Astrocyte of the cerebellum (primary cell): ENCODE results near the gene SRRM1.
"Not testable (repeated sequence)": the region's sequence is repeated elsewhere in the genome, so short reads cannot be mapped to it uniquely, and the experiment has no call there.

Experiments used
- DNase-seq: peaks from one replicate; pipeline ENCODE4 v3.0.0-alpha.2; 2011; ENCODE audit warnings: low read depth
- H3K4me3 ChIP-seq: 2 replicates; pipeline ENCODE4 v1.5.1; 2011; ENCODE audit warnings: mild to moderate bottlenecking, low read depth, low read length, moderate library complexity
- CTCF ChIP-seq: IDR thresholded peaks from 2 replicates; pipeline ENCODE4 v1.5.1; 2012; ENCODE audit warnings: low read length, low read depth, moderate library complexity, mild to moderate bottlenecking; ENCODE audit errors: missing control alignments
- in situ Hi-C: cut with HindIII; loops from 2 replicates; pipeline ENCODE4 v1.10.0; 2017; ENCODE audit warnings: low sequenced_read_pairs

Gene SRRM1

GRCh38 chr1:24692351-24692980, 49.4 kb downstream of the SRRM1 start:
- in situ Hi-C loops: no loop called here
- no peak for TF ChIP-seq CTCF
- no peak overlapping the region for H3K4me3 ChIP-seq
- no peak for DNase-seq

- no peak for DNase-seq
- in situ Hi-C loops: no loop called here
- no peak for TF ChIP-seq CTCF
- no peak overlapping the region for H3K4me3 ChIP-seq
Measured at GRCh38 chr1:24693827-24694379, 50.8 kb downstream of the SRRM1 start.

- no peak for DNase-seq
- H3K4me3 ChIP-seq: no peak overlapping the region
- no peak for TF ChIP-seq CTCF
- in situ Hi-C loops: no loop called here
Measured at GRCh38 chr1:24694380-24694843, 51.3 kb downstream of the SRRM1 start.

- H3K4me3 ChIP-seq: no peak overlapping the region
- TF ChIP-seq CTCF: no peak
- in situ Hi-C loops: no loop called here
- no peak for DNase-seq
Measured at GRCh38 chr1:24695202-24695974, 52.3 kb downstream of the SRRM1 start.

- in situ Hi-C loops: no loop called here
- DNase-seq: no peak
- no peak overlapping the region for H3K4me3 ChIP-seq
- TF ChIP-seq CTCF: no peak
Measured at GRCh38 chr1:24696041-24696755, 53.1 kb downstream of the SRRM1 start.

GRCh38 chr1:24696756-24697330, 53.7 kb downstream of the SRRM1 start:
- no peak for TF ChIP-seq CTCF
- DNase-seq: no peak
- H3K4me3 ChIP-seq: no peak overlapping the region
- in situ Hi-C loops: no loop called here

GRCh38 chr1:24697453-24698001, 54.4 kb downstream of the SRRM1 start:
- in situ Hi-C loops, DNase-seq, H3K4me3 ChIP-seq: not testable (repeated sequence)

GRCh38 chr1:24698326-24698725, 55.2 kb downstream of the SRRM1 start:
- DNase-seq, in situ Hi-C loops, H3K4me3 ChIP-seq: not testable (repeated sequence)
